Pancreas (tissue), 10 donors: ENCODE results near the gene PDZD2. TPM values are rescaled to one million over a fixed set of nuclear protein-coding genes. Genes with fewer than 3 reads are reported as not detected.

Experiments used
- ATAC-seq, 4 donors: fragments of 200-7000 bp; cut with Tn5 transposase; one replicate each; pipeline versions ENCODE4 v1.8.0 to v1.9.1; 2020; ENCODE audit warnings: mild to moderate bottlenecking in 4 of 4, moderate library complexity in 4 of 4
- DNase-seq, 6 donors: peaks; one replicate each; pipeline ENCODE4 v3.0.0-alpha.2; 2020
- FAIRE-seq: peaks from 2 replicates; lab custom pipeline; 2012; peaks lifted over from hg19 to GRCh38; lab: Jason Lieb, UNC
- H3K27ac ChIP-seq, 4 donors: fragments of 200-600 bp; sonication (generic); 1 replicate in 3 of 4; 2 replicates in 1 of 4; pipeline versions ENCODE4 v1.5.0 to v1.8.0; 2020
- H3K27me3 ChIP-seq, 4 donors: fragments of 200-600 bp; one replicate each; pipeline ENCODE4 v1.8.0; 2021
- H3K36me3 ChIP-seq, 3 donors: fragments of 200-600 bp; sonication (generic) in 1 of 3; one replicate each; pipeline versions ENCODE4 v1.5.0 to v1.8.0; 2020 to 2021
- H3K4me1 ChIP-seq, 3 donors: fragments of 200-600 bp; one replicate each; pipeline ENCODE4 v1.8.0; 2021
- H3K4me3 ChIP-seq, 4 donors: fragments of 200-600 bp; sonication (generic) in 2 of 4; one replicate each; pipeline versions ENCODE4 v1.5.0 to v1.8.0; 2020 to 2021
- H3K9me3 ChIP-seq, 4 donors: fragments of 200-600 bp; one replicate each; pipeline ENCODE4 v1.8.0; 2021
- WGBS, 2 donors: extraction: QIAGEN DNeasy Blood & Tissue Kit; methylation state at CpG; one replicate each; pipeline ENCODE4 v1.1.7; 2013; 5-methylcytosine and 5-hydroxymethylcytosine counted together
- intact Hi-C, 3 donors: fragments of 100-400 bp; cut with DNase I; formaldehyde crosslinking; loops; one replicate each; pipeline versions ENCODE4 v1.11.1 to v1.14.2; 2022
- polyA plus RNA-seq, 2 donors: library from polyadenylated mRNA; stranded (reverse); fragments of 200-250 nt; gene quantifications; one replicate each; pipeline ENCODE4 v1.2.3, GENCODE V29; 2013
- total RNA-seq, 6 donors: library from RNA; stranded (reverse); fragmentation: NEBNext Ultra II Directional in 4 of 6; extraction: Animal tissue kit (Norgen Biotek cat#: 25700) in 4 of 6; gene quantifications; one replicate each; pipeline versions ENCODE4 v1.2.1 to v1.2.4, GENCODE V29; 2021 to 2023
- TF ChIP-seq, protein P1 (sequence below), 4 donors: fragments of 200-600 bp; sonication (generic) in 3 of 4; IDR thresholded peaks; one replicate each; pipeline versions ENCODE4 v1.5.0 to v1.8.0; 2021; ENCODE audit warnings: antibody characterized with exemption in 4 of 4
- donor health status: healthy with polysubstance abuse.
- donor health status: DM: no; HTN: no; CAD: no; lungs with moderate emphysema.
- donor health status: DM: no; HTN: no; CAD: no.
- donor health status: control.
- donor health status: control.
- donor health status: Bipolar disorder and iron deficiency.
- donor health status: DM: yes; HTN: yes; CAD: no.
- donor health status: DM: no; HTN: no; CAD: no.
- donor health status: DM: no; HTN: no; CAD: no.
- donor health status: DM: yes; HTN: yes; CAD: no.

PDZD2 gene
- total and polyA plus RNA-seq, 8 donors, result 1.4 to 4.5 (median 3.3) TPM

DNA sequence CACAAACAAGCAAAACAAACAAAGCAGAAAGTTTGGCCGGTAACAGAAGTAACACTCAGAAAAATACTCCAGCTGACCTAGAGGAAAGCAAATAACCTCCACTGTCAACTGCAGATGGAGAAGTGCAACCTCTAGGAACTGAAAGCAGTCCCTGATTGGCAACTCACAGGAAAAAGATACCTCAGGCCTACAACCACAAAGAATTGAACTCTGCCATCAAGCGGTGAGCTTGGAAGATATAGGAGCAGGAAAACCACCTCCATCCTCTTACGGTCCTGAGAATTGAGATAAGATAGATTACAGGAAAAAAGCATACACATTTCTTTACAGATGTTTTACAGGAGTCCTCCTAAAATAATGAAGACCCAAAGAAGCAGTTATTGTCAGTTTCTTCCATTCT, 184.5 kb downstream of the PDZD2 start:
- Histone ChIP-seq H3K27ac (no peak overlapping the region), H3K4me1 (no peaks in the 10 kb centered on the region), H3K9me3 (no peaks in the 10 kb centered on the region), H3K36me3 (no peaks in the 10 kb centered on the region), H3K27me3 (no peaks in the 10 kb centered on the region), H3K4me3 (no peak overlapping the region)
- intact Hi-C loops, result loop anchor here in 1 of 3 donors (10.0 kb wide), 1 partner anchor 251 kb away; no protein-coding TSS in a partner anchor
- FAIRE-seq (no peak), DNase-seq (no peak), ATAC-seq (no peak)
- 10 to 32% methylated on average over 3 of the region's 3 CpGs for WGBS, 2 donors
- TF ChIP-seq, protein P1, sequence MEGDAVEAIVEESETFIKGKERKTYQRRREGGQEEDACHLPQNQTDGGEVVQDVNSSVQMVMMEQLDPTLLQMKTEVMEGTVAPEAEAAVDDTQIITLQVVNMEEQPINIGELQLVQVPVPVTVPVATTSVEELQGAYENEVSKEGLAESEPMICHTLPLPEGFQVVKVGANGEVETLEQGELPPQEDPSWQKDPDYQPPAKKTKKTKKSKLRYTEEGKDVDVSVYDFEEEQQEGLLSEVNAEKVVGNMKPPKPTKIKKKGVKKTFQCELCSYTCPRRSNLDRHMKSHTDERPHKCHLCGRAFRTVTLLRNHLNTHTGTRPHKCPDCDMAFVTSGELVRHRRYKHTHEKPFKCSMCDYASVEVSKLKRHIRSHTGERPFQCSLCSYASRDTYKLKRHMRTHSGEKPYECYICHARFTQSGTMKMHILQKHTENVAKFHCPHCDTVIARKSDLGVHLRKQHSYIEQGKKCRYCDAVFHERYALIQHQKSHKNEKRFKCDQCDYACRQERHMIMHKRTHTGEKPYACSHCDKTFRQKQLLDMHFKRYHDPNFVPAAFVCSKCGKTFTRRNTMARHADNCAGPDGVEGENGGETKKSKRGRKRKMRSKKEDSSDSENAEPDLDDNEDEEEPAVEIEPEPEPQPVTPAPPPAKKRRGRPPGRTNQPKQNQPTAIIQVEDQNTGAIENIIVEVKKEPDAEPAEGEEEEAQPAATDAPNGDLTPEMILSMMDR (IDR thresholded peaks at IDR 0.05), result no peak

DNA sequence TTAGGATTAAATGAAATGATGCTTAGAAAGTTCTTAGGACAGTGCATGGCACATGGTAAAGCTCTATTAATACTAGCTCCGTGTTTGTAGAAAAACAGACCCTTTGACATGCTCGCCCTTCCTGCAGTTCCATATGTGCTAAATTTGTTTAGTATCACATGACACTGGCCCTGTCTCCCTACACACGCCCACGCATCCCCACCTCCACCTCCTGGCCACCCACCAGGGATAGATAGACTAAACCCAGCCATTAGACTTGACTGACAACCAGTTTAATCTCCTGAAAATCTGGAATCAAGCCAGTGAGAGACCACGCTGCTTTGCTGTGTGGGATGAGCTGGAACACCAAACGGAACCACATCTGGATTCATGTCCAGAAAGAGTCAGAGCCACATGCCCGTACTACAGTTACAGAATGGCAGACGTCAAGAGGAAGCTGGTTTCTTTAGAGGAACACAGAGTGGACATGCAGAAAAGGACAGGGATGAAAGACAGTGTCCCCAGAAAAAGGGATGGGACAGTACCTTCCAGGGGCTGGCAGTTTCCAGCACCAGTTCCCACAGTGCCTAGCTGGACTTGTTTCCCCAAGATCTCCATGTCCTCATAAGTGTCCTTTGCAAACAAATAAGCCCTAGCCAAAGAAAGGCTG, 186.1 kb downstream of the PDZD2 start:
- TF ChIP-seq, protein P1 (IDR thresholded peaks at IDR 0.05), result no peak
- FAIRE-seq (no peak), ATAC-seq (peak in 2 of 4 donors; percentile 12 to 18), DNase-seq (no peak)
- H3K9me3 ChIP-seq, result no peaks in the 10 kb centered on the region
- WGBS, 2 donors, result 31 to 45% methylated on average over 8 of the region's 8 CpGs
- intact Hi-C loops, result loop anchor here in 1 of 3 donors (10.0 kb wide), 1 partner anchor 250 kb away; no protein-coding TSS in a partner anchor
- H3K27me3 ChIP-seq, result no peaks in the 10 kb centered on the region
- H3K27ac ChIP-seq, result no peak overlapping the region
- no peaks in the 10 kb centered on the region for H3K4me1 ChIP-seq
- no peak overlapping the region for H3K4me3 ChIP-seq
- no peaks in the 10 kb centered on the region for H3K36me3 ChIP-seq

DNA sequence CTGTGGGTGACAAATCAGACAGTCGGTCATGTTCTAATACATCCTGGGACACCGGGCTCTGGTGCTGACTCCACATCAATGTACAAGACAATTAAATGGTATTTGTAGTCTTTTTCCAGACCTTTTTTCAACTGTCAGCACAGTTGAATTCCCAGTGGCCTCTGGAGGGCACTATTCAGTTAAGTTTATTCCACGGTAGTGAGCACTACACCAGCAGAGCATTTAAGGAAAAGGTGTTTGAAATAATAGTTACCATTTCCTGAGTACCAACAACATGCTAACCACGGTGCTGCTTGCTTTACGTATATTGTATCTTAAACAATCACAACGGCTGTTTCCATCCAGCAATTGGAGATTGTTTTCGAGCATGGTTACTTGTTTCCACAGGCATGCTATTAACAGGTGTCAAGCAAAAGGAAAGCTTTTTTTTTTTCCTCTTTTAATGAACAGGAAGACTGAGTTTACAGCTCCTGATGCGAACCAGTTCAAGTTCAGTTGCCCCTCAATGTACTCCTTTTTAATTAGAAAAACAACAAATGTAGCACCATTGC, 186.7 kb downstream of the PDZD2 start:
- no peak for FAIRE-seq
- no peaks in the 10 kb centered on the region for H3K36me3 ChIP-seq
- H3K27ac ChIP-seq, result no peak overlapping the region
- peak; percentile 55 to 94 (median 88) for ATAC-seq
- H3K27me3 ChIP-seq, result no peaks in the 10 kb centered on the region
- intact Hi-C loops, result loop anchor here in 1 of 3 donors (10.0 kb wide), 1 partner anchor 249 kb away; no protein-coding TSS in a partner anchor
- no peaks in the 10 kb centered on the region for H3K4me1 ChIP-seq
- peak in 3 of 6 donors; percentile 15 to 55 (median 16) for DNase-seq
- H3K9me3 ChIP-seq, result no peaks in the 10 kb centered on the region
- H3K4me3 ChIP-seq, result no peak overlapping the region
- TF ChIP-seq, protein P1 (IDR thresholded peaks at IDR 0.05), result peak; percentile 14 to 49 (median 45)
- 9% methylated on average over 8 of the region's 8 CpGs for WGBS, 2 donors

DNA sequence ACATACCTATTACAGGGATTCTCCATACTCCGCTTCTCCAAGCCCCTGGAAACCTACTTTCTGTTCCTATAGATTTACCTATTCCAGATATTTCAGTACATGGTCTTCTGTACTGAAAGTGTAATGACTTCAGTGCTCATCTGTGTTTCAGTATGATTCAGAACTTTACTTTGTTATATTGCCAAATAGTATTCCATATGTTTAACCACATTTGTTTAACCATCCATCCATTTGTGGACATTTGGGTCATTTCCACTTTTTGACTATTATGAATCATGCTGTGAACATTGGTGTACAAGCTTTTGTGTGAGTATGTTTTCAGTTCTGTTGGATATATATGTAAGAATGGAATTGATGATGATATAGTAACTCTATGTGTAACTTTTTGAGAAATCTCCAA, 188.9 kb downstream of the PDZD2 start:
- Histone ChIP-seq H3K36me3 (no peaks in the 10 kb centered on the region), H3K4me1 (no peaks in the 10 kb centered on the region), H3K27me3 (no peaks in the 10 kb centered on the region), H3K9me3 (no peaks in the 10 kb centered on the region), H3K4me3 (no peak overlapping the region), H3K27ac (no peak overlapping the region)
- TF ChIP-seq, protein P1 (IDR thresholded peaks at IDR 0.05), result no peak
- WGBS, 2 donors, result 93 to 97% methylated on average over 1 of the region's 1 CpG
- DNase-seq, result no peak
- FAIRE-seq, result no peak
- intact Hi-C loops, result loop anchor here in 1 of 3 donors (10.0 kb wide), 1 partner anchor 247 kb away; no protein-coding TSS in a partner anchor
- no peak for ATAC-seq

DNA sequence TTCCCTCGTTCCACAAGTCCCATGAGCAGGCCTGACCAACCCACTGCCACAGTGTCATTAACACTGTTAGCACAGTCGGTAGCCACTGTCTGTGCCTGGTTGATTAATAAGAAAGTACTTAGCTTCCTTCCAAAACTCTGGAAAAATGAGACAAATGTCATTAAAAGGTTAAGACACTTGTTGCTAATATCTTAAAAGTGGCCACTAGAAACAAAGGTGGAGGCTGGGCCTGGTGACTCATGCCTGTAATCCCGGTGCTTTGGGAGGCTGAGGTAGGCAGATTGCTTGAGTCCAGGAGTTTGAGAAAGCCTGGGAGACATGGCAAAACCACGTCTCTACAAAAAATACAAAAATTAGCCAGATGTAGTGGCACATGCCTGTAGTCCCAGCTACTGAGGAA, 194.0 kb downstream of the PDZD2 start:
- no peaks in the 10 kb centered on the region for H3K27me3 ChIP-seq
- DNase-seq (no peak), FAIRE-seq (no peak), ATAC-seq (no peak)
- no peaks in the 10 kb centered on the region for H3K36me3 ChIP-seq
- no peak overlapping the region for H3K4me3 ChIP-seq
- intact Hi-C loops, result no loop called here
- H3K4me1 ChIP-seq, result no peaks in the 10 kb centered on the region
- no peak overlapping the region for H3K27ac ChIP-seq
- WGBS, 2 donors, result 52 to 61% methylated on average over 4 of the region's 4 CpGs
- TF ChIP-seq, protein P1 (IDR thresholded peaks at IDR 0.05), result no peak
- H3K9me3 ChIP-seq, result no peaks in the 10 kb centered on the region
